Lung (tissue), 12 donors: Measurements from ENCODE around the gene TMEM141. TPM values are rescaled to one million over a fixed set of nuclear protein-coding genes. Genes with fewer than 3 reads are reported as not detected.
A peak's percentile ranks its signal among the peaks of the same experiment; 100 is the strongest.

Source experiments
- ATAC-seq: fragments of 200-7000 bp; cut with Tn5 transposase; one replicate; pipeline ENCODE4 v1.9.1; 2020; ENCODE audit warnings: moderate number of reproducible peaks; ENCODE audit not compliant: insufficient read depth, low FRiP score
- DNase-seq, 3 donors: peaks; one replicate each; pipeline ENCODE4 v3.0.0-alpha.2; 2013 to 2017
- H3K27ac ChIP-seq, 2 donors: one replicate each; pipeline ENCODE4 v1.5.1; 2013; ENCODE audit warnings: mild to moderate bottlenecking in 2 of 2, moderate library complexity in 2 of 2, control low read depth in 1 of 2, inconsistent platforms in 1 of 2, low read depth in 1 of 2, low read length in 1 of 2
- H3K27me3 ChIP-seq, 3 donors: one replicate each; pipeline ENCODE4 v1.5.1; 2013; ENCODE audit warnings: low read length in 2 of 3; ENCODE audit not compliant: control insufficient read depth in 3 of 3, insufficient read depth in 3 of 3
- H3K36me3 ChIP-seq, 4 donors: one replicate each; pipeline ENCODE4 v1.5.1; 2013; ENCODE audit warnings: low read length in 4 of 4, mild to moderate bottlenecking in 1 of 4, moderate library complexity in 1 of 4; ENCODE audit not compliant: control insufficient read depth in 4 of 4, insufficient read depth in 4 of 4
- H3K4me1 ChIP-seq, 5 donors: one replicate each; pipeline ENCODE4 v1.5.1; 2013; ENCODE audit warnings: low read length in 5 of 5, mild to moderate bottlenecking in 2 of 5, moderate library complexity in 1 of 5; ENCODE audit not compliant: control insufficient read depth in 5 of 5, insufficient read depth in 5 of 5
- H3K4me3 ChIP-seq: one replicate; pipeline ENCODE4 v1.5.1; 2013; ENCODE audit warnings: mild to moderate bottlenecking, control low read depth, moderate library complexity
- H3K9ac ChIP-seq, 2 donors: one replicate each; pipeline ENCODE4 v1.5.1; 2013; ENCODE audit warnings: low read length in 2 of 2, control low read depth in 1 of 2; ENCODE audit not compliant: insufficient read depth in 1 of 2
- H3K9me3 ChIP-seq, 4 donors: one replicate each; pipeline ENCODE4 v1.5.1; 2013; ENCODE audit warnings: low read length in 3 of 4, mild to moderate bottlenecking in 1 of 4, moderate library complexity in 1 of 4; ENCODE audit not compliant: control insufficient read depth in 4 of 4, insufficient read depth in 3 of 4
- CTCF ChIP-seq: IDR thresholded peaks from 2 replicates; pipeline ENCODE4 v1.5.1; 2012; ENCODE audit warnings: mild to moderate bottlenecking; ENCODE audit errors: control extremely low read depth, extremely low read depth
- WGBS, 2 donors: extraction: QIAGEN DNeasy Blood & Tissue Kit; methylation state at CpG; one replicate each; pipeline ENCODE4 v1.1.7; 2013; 5-methylcytosine and 5-hydroxymethylcytosine counted together
- polyA plus RNA-seq, 2 donors: library from polyadenylated mRNA; stranded (reverse); fragments of 200-250 nt; gene quantifications; one replicate each; pipeline ENCODE4 v1.2.1, GENCODE V29; 2013
- total RNA-seq, 2 donors: library from RNA; depleted of rRNA in 1 of 2; stranded (reverse); fragments of >200 nt in 1 of 2; gene quantifications; one replicate each; pipeline ENCODE4 v1.2.1, GENCODE V29; 2014 to 2021
- donor health status: control.
- donor health status: control.
- donor health status: Bipolar disorder and iron deficiency.
- donor health status: healthy.
- donor health status: DM: yes; HTN: yes; CAD: no.

TMEM141 gene
- total and polyA plus RNA-seq, 4 donors, result 56.5 to 177 (median 113) TPM

DNA sequence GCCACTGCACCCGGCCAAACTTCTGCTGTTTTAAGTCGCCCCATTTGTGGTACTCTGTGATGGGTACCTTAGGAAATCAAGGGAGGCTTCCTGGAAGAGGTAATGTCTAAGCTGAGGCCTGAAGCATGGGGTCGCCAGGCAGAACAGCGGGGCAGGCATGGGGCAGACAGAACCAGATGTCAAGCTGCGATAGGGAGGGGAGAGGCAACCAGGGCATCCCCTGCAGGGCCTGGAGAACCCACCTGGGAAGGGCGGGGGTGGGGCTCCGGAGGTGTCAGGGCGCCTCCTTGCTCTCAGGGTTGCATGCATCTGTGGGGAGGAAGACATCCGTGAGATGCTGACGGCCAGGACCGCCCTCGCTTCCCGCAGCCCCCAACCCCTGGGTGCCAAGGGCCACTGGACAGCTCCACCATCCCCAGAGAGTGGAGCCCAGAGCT is 29.6 kb upstream of the TMEM141 start:
- 82 to 90% methylated on average over 12 to 13 of the region's 13 CpGs for WGBS, 2 donors
- H3K36me3 ChIP-seq, result no peaks in the 10 kb centered on the region
- H3K9me3 ChIP-seq, result no peaks in the 10 kb centered on the region
- H3K4me3 ChIP-seq, result no peak overlapping the region
- peaks cover 0 to 3% (median 0%) of the 10 kb centered on the region in 5 donors for H3K4me1 ChIP-seq
- no peak for DNase-seq
- TF ChIP-seq CTCF, result no peak
- no peak overlapping the region for H3K9ac ChIP-seq
- ATAC-seq, result no peak
- H3K27me3 ChIP-seq, result no peaks in the 10 kb centered on the region
- no peak overlapping the region for H3K27ac ChIP-seq

- WGBS, 2 donors, result 83 to 86% methylated on average over 16 to 17 of the region's 17 CpGs
Observed at GRCh38 chr9:136762221-136762691, 28.9 kb upstream of the TMEM141 start.

DNA sequence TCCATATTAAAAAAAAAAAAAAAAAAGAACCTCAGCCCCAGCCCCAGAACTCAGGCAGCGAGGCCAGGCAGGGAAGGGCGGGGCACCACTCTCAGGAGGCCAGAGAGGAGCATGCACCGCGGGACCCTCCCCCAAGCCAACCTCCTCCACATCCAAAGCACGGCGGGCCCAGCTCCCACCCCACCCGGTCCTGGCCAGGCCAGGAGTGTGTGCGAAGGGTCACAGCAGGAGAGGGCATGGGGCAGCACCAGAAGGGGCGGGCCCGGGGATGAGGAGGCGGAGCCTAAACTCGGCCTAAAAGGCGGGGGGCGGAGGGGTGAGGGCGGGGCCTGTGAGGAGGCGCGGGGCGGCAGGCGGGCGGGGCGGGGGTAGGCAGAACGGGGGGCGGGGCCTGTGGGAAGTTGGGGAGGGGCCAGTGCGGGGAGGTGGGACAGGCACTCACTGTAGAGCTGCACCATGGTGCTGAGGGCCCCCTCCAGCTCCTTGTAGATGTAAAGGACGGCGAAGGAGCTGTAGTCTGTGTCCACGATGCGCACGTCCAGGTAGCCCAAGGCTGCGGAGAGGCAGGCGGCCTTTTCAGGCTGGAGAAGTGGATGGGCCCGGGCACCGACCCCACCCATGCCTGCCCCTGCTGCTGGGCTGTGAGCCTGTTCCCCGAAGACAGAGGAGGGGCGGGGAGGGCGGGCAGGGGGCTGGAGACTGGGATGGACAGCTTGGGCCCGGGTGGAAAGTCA is 28.1 kb upstream of the TMEM141 start:
- Histone ChIP-seq H3K27ac (no peak overlapping the region), H3K4me1 (peaks cover 0 to 2% (median 0%) of the 10 kb centered on the region in 5 donors), H3K4me3 (no peak overlapping the region), H3K27me3 (peaks cover 0 to 3% (median 0%) of the 10 kb centered on the region in 3 donors), H3K9ac (no peak overlapping the region), H3K36me3 (no peaks in the 10 kb centered on the region), H3K9me3 (no peaks in the 10 kb centered on the region)
- 19 to 22% methylated on average over 20 to 37 of the region's 37 CpGs for WGBS, 2 donors
- DNase-seq, result peak; percentile 11 to 55 (median 20)
- TF ChIP-seq CTCF, result no peak
- no peak for ATAC-seq

More at GRCh38 chr9:136762221-136762691, 28.9 kb upstream of the TMEM141 start:
- Histone ChIP-seq H3K9me3 (no peaks in the 10 kb centered on the region), H3K9ac (no peak overlapping the region), H3K4me1 (peaks cover 0 to 3% (median 0%) of the 10 kb centered on the region in 5 donors), H3K4me3 (no peak overlapping the region), H3K27ac (no peak overlapping the region), H3K27me3 (no peaks in the 10 kb centered on the region), H3K36me3 (no peaks in the 10 kb centered on the region)
- TF ChIP-seq CTCF, result no peak
- DNase-seq (no peak), ATAC-seq (no peak)
